IPS-11a (cell line): ENCODE results near the gene RSPRY1.
"Not testable (repeated sequence)": the region's sequence is repeated elsewhere in the genome, so short reads cannot be mapped to it uniquely, and the experiment has no call there.

Experiments used
- H3K4me3 ChIP-seq: one replicate; pipeline ENCODE4 v1.5.1; 2013; ENCODE audit warnings: low read depth, low read length, control low read depth

RSPRY1 gene

DNA sequence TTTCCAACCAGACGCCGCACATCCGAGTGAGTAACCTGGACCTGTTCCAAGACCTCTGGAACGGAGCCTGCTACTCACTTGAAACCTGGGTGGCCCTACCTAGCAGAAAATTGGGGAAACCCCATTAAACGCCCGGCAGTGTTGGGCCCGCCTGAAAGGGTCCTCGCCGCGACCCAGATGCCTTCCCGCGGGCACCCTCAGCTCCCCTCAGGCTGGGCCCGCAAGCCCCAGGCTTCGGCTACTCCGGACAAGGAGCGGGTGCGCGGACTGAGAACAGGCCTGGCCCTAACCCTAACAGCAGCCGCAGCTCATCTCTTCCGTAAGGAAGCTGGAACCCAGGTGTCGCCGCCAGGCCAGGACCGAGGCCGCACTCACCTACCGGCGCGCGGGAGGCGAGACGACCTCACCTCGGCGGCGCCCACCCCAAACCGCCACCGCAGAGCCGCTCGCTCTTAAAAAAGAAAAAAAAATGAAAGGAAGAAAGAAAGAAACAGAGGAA, 634 bp upstream of the RSPRY1 start:
- H3K4me3 ChIP-seq, result peak overlapping the region; percentile 95

DNA sequence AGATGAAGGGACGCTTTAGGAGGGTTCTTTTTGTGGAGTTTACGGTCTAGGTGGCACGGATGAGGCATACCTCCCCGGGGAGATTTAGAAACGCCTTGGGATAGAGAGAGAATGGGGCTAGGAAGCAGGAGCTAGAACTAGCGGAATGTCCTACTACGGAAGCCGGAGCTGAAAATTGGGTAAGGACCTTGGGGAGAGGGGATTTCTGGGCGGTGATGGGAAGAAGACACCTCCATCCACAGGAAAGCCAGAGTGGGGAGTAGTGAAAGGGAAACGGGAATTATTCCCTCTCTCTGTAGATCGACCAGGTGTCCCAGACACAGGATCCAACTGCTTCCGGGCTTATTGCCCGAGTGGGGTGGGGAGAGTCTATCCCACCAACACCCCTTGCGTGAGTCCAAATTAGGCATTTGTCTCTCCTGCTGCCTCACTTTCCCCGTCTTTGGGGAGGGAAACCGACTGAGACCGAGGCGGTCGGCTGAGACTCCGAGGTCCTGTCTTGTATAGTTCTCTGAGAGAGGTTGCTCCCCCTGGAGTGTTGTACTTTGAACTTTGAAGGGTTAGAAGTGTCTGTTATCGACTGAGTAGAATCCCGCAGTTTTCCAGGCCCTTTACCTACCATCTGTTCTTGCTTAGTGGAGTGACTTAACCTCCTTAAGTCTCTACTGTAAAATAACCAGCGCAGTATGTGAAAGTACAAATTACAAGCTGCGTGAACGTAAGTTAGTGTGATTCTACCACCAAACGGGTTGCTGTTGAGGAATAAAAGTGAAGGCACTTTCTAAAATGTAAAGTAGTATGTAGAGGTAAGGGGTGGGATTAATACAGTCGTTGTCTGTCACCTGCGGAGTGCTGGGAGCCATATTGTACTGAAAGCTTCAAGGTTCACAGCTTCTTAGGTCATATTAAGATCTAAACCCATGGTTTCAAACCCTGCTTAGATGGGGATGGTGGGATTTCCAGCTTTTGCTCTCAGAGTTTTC, 1.0 kb downstream of the RSPRY1 start:
- peak overlapping the region; percentile 84 for H3K4me3 ChIP-seq

DNA sequence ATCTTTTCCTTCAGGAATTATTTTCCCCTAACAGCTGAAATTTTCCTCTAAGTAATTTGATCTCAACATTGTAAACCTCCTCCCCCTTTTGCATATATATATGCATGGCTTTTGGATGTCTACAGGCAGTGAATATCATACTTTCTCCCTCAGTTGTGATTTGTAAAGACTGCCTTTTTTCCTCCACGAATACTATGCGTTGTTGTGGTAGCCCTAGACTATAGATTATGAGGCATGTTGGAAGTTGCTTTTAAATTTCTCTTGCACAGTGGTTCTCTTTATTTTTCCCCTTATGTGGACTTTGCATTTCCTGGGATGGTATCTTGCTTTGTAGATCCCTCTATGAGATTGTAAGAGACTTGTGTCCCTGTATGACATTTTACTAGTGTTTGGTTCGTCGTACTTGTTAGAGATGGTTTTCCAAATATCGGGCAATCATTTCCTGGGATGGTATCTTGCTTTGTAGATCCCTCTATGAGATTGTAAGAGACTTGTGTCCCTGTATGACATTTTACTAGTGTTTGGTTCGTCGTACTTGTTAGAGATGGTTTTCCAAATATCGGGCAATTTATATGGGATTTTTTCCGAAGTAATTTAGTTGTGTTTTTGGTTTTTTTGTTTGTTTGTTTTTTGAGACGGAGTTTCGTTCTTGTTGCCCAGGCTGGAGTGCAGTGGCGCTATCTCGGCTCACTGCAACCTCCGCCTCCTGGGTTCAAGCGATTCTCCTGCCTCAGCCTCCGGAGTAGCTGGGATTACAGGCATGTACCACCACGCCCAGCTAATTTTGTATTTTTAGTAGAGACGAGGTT, 2.0 kb downstream of the RSPRY1 start:
- H3K4me3 ChIP-seq, result not testable (repeated sequence)

DNA sequence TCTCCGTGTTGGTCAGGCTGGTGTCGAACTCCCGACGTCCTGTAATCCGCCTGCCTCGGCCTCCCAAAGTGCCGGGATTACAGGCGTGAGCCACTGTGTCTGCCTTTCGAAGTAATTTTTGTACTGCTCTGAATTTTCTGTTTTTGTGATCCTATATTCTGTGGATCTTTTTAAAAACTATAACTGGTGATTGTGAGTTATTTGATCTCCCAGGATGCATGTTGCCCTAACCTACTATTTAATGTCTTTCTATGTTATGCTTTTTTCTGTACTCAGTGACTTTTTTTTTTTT, 2.5 kb downstream of the RSPRY1 start:
- H3K4me3 ChIP-seq, result no peak overlapping the region

DNA sequence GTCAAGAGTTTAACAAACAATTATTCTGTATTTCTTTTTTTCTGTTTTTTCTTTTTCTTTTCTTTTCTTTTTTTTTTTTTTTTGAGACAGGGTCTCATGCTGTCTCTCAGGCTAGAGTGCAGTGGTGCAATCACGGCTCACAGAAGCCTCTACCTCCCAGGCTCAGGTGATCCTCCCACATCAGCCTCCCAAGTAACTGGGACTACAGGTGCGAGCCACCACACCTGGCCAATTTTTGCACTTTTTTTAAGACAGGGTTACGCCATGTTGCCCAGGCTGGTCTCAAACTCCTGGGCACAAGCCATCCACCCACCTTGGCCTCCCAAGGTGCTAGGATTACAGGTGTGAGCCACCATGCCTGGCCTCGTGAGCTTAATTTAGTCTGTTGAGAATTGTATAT, 3.4 kb downstream of the RSPRY1 start:
- H3K4me3 ChIP-seq, result not testable (repeated sequence)

DNA sequence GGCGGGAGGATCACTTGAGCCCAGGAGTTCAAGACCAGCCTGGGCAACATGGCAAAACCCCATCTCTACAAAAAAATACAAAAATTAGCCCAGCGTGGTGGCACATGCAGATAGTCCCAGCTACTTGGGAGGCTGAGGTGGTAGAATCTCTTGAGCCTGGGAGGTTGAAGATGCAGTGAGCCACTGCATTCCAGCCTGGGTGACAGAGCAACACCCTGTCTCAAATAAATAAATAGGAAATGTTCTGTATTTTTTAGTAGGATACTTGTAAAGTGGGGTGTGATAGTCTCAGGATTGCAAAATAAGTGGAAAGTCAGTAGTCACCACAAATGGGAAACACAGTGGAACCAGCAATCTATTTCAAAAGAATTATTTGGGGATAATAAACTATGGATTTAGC, 4.0 kb downstream of the RSPRY1 start:
- H3K4me3 ChIP-seq, result no peak overlapping the region

DNA sequence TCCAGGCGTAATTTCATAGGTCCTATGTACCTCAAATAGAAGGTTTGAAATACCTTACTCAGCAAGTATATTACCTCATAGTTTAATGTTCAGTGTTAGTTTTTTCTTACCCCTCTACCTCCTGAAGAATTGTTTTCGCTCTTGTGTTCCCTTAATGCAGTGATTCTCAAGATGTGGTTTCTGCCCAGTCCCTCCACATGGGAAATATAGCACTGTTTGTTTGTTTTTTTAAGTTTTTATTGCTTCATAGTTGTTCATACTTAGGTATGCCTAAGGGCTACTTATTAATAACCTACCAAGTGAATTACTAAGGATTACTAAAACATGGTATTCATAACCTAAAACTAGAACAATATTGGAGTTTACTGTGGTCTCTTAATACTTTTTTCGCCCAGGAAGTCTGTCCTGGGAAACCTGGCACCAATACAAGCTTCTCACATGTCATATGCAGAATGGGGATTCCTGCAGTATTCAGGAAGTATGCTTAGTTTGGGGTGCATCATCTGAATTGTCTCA, 5.0 kb downstream of the RSPRY1 start:
- no peak overlapping the region for H3K4me3 ChIP-seq

DNA sequence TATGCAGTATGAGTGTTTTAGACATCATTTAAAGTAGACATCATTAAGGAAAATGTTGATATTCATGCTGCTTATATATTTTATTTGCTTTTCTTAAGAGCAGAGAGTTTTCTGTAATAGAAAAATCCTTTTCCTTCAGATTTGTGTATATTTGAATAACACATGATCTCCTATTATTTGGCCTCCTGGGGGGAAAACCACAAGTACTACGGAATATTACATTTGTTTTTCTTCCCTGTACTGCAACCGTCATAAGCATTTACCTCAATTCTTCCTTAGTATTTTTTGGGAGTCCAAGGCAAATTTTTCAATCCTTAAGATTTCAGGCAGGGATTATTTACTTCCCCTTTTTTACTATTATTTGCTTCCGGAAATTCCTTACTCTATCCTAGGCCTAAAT, 6.0 kb downstream of the RSPRY1 start:
- no peak overlapping the region for H3K4me3 ChIP-seq

DNA sequence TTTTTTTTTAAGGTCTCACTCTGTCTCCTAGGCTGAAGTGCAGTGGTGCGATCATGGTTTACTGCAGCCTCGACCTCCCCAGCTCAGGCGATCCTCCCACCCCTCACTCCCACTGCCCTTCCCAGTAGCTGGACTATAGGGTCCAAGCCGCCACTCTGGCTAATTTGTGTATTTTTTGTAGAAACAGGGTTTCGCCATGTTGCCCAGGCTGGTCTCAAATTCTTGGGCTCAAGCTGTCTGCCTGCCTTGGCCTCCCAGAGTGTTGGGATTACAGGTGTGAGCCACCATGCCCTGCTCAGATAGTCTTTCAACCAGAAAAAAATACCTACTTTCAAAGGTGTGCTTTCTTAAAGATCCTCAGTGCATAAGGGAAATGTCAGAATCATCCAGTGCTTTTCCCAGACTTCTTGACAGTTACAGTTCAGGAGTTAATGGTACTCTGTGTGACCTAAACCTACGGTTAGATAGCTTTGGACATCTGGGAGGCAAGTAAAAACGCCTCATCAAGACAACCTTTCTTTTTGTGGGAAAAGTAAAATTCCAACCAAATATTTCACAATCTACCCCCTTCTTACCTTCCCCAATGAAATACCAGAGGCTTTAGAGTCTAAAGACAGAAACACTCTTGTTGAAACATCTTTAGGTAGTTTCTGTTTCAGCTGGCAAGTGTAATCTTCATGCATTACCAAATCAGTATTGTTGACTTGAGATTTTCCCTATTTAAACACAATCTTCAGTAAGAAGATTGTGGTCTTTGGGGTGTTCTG, 6.8 kb downstream of the RSPRY1 start:
- no peak overlapping the region for H3K4me3 ChIP-seq

DNA sequence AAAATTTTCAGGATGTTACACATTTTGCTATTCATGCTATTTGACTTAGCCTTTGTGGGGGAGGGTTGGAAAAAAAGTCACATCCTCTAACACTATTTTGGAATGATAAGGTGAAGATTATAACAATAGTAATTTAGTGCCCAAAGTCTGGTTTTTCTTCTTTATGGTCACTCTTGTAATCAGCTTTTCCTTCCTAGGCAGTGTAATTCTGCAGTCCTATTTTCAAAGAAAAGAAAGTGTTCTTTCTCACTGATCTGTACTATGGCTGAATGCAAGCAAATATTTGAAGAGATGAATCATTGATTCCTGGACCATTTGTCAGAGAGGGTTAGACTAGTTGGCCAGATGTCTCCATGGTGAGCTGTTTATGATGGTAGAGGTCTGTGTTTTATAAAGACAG, 8.4 kb downstream of the RSPRY1 start:
- H3K4me3 ChIP-seq, result no peak overlapping the region

DNA sequence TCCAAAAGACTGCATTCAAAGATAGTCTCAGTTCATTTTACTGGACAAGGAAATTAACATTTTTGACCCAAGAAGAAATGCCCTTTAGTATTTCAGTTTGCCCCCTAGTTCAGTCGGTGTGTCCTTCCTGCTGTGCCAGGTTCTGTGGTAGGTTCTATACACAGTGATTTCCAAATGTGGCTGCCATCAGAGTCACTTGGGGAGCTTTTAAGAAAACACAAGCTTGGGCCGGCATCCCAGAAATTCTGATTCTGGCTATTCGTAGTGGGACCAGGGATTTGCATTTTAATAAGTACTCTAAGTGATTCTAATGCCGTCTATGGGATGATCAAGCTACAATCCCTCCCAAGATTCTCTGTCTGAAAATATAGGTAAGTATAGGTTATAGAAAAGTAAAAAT, 10.2 kb downstream of the RSPRY1 start:
- no peak overlapping the region for H3K4me3 ChIP-seq

DNA sequence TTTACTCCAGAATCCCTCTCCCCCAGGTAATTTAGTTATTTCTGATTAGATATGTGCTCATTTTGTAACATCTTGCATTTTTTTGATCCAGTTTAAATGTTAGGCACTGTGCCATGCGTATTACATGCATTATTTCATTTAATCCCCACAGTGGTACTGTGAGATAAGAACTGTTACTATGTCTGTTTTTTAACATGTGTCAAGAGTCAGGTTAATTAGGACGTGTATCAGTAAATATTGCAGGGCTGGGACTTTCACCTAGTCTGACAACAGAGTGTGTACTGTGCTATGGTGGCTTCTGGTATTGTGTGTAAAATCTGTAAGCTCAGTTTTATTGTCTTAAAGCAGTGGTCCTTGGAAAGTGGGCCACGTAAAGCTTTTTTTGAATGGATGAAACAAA, 10.6 kb downstream of the RSPRY1 start:
- no peak overlapping the region for H3K4me3 ChIP-seq

DNA sequence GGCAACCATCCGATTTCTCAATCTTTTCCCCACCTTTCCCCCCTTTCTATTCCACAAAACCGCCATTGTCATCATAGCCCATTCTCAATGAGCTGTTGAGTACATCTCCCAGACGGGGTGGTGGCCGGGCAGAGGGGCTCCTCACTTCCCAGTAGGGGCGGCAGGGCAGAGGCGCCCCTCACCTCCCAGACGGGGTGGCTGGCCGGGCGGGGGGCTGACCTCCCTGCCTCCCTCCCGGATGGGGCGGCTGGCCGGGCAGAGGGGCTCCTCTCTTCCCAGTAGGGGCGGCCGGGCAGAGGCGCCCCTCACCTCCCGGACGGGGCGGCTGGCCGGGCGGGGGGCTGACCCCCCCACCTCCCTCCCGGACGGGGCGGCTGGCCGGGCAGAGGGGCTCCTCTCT, 14.2 kb downstream of the RSPRY1 start:
- H3K4me3 ChIP-seq, result not testable (repeated sequence)

DNA sequence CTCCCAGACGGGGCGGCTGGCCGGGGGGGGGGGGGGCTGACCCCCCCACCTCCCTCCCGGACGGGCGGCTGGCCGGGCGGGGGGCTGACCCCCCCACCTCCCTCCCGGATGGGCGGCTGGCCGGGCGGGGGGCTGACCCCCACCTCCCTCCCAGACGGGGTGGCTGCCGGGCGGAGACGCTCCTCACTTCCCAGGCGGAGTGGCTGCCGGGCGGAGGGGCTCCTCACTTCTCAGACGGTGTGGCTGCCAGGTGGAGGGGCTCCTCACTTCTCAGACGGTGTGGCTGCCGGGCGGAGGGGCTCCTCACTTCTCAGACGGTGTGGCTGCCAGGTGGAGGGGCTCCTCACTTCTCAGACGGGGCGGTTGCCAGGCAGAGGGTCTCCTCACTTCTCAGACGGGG, 14.8 kb downstream of the RSPRY1 start:
- H3K4me3 ChIP-seq, result not testable (repeated sequence)

DNA sequence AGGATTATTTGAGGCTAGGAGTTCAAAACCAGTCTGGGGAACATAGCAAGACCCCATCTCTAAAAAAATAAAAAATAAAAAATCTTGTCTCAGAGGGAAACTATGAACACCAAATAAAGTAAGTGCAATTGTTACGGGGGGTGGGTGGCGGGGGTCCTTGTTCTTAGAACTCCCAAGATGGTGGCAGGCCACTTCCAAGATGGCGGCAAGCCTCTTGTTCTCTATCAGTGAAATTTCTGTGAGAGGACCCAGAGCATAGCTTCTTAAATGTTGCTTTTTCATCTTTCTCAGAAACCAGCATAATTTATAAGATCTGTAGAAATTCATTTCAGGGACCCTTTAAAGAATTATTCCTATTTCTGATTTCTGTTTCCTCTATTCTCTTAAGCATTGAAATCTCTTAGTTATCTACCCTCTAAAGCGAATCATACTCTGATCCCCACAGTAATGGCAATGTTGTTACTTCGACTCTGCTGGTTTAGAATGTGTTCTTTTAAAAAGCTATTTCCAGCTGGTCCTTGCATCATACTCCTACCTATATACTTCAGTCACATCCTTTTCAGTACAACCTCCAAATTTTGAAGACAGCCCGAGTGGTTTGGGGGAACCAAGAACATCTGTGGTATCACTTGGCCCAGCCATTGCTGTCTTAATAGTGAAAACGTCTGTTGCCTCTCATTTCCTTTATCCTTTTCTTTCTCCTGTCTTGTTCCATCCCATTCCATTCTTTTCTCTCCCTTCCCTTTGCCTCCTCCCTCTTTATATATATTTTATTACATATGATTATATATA, 16.2 kb downstream of the RSPRY1 start:
- H3K4me3 ChIP-seq, result no peak overlapping the region

DNA sequence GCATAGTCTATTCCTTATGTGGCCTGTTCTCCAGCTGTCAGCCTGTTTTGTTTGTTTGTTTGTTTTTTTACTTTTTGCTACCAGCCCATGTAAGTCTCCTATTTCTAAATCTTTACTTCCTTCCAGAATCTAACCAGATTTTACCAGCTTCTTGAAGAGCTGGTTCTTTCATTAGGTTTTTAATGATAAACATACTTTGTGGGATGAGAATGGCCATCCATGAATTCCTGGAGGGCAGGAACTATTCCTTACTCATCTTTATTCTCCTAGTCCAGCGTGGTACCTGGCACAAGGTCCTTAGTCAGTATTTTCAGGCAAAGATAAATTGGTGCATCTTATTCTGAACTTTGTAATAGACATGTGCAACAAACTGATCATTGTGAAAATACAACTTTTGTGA, 17.3 kb downstream of the RSPRY1 start:
- no peak overlapping the region for H3K4me3 ChIP-seq

DNA sequence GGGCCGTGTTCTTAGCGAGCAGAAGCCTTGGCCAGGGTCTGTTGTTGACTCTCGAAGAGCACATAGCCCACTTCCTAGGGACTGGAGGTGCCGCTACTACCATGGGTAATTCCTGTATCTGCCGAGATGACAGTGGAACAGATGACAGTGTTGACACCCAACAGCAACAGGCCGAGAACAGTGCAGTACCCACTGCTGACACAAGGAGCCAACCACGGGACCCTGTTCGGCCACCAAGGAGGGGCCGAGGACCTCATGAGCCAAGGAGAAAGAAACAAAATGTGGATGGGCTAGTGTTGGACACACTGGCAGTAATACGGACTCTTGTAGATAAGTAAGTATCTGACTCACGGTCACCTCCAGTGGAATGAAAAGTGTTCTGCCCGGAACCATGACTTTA, 18.5 kb downstream of the RSPRY1 start:
- no peak overlapping the region for H3K4me3 ChIP-seq

DNA sequence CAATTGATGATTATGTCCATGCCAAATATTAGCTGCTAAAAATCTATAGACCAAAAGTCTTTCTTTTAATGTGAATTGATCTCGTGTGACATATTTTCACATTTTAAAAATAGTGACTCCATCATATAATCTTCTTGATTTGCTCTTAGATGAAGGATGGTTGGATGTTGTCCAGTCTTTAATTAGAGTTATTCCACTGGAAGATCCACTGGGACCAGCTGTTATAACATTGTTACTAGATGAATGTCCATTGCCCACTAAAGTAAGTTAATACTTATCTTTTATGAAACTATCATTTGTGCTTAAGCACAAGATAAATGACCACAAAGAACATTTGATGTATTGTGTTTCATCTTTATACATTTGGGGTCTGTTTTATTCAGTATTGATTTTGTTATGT, 22.8 kb downstream of the RSPRY1 start:
- H3K4me3 ChIP-seq, result no peak overlapping the region

DNA sequence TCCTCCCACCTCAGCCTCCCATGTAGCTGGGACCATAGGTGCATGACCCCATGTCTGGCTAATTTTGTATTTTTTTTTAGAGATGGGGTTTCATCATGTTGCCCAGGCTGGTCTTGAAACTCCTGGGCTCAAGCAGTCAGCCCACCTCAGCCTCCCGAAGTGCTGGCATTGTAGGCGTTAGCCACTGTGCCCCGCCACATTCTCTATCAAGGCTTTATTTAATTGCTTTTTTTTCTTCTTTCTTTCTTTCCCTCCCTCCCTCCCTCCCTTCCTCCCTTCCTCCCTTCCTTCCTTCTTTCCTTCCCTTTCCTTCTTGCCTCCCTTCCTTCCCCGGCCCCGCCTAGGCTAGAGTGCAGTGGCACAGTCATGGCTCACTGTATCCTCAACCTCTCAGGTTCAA, 23.7 kb downstream of the RSPRY1 start:
- no peak overlapping the region for H3K4me3 ChIP-seq

DNA sequence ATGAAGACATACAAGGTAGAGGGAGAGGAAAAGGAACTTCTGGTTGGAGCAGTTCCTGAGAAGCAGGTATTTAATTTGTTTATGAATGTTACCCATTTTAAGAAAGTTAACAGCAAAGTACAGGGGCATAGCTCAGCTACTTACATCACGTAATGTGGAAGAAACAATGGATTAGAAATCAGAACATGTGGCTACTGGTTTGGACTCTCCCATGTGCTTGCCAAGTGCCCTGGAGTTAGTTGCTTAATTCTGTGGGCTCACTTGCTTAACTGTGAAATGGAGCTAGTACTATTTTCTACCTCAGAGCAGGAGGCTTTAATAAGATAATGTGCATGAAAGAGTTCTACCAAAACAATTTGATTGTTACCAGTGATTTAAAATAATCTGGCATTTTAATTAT, 27.3 kb downstream of the RSPRY1 start:
- H3K4me3 ChIP-seq, result no peak overlapping the region
